Measurements from ENCODE around the gene ROBO1.

The ROBO1 gene

DNA sequence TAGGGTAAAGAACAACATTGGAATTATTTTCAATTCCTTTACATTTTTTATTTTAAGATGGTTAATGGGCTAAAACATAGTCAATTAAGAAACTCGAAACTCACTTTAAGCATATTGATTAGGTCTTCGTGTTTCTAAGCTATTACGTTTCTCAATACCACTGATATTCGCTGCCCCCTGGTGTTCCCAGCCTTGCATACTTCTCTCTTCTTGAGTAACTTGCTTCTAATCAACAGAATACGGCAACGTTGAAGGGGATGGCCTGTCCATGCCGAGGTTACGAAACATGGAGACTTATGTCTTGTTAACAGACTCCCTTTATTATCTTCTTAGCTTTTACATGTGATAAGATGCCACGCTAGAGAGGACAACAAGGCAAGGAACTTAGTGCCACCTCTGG, 43.6 kb downstream of the ROBO1 start:
- Histone ChIP-seq H3K79me2 (ENCODE audit: low read length) (no peaks in the 10 kb centered on the region), H3K9me3 (replicated peaks; ENCODE audit: insufficient read depth, low read length) (no peaks in the 10 kb centered on the region), H3K4me1 (ENCODE audit: low read length) (no peaks in the 10 kb centered on the region), H3F3A (ENCODE audit: insufficient read depth, low read length) (no peaks in the 10 kb centered on the region), H3K27me3 (replicated peaks; ENCODE audit: insufficient read depth, low read length) (no peaks in the 10 kb centered on the region), H3K4me3 (ENCODE audit: low read length) (no peak overlapping the region), H3K36me3 (replicated peaks; ENCODE audit: insufficient read depth, low read length) (no peaks in the 10 kb centered on the region), H2AFZ (ENCODE audit: low read length) (no peak overlapping the region), H3K27ac (ENCODE audit: low read length) (no peak overlapping the region), H3K9me2 (replicated peaks; ENCODE audit: insufficient read depth, low read length) (no peaks in the 10 kb centered on the region), H3K4me2 (ENCODE audit: low read depth, low read length) (no peak overlapping the region), H3K9ac (ENCODE audit: low read length) (no peak overlapping the region), H4K20me1 (ENCODE audit: insufficient read depth, low read length) (no peaks in the 10 kb centered on the region)
- TF ChIP-seq, protein P1, sequence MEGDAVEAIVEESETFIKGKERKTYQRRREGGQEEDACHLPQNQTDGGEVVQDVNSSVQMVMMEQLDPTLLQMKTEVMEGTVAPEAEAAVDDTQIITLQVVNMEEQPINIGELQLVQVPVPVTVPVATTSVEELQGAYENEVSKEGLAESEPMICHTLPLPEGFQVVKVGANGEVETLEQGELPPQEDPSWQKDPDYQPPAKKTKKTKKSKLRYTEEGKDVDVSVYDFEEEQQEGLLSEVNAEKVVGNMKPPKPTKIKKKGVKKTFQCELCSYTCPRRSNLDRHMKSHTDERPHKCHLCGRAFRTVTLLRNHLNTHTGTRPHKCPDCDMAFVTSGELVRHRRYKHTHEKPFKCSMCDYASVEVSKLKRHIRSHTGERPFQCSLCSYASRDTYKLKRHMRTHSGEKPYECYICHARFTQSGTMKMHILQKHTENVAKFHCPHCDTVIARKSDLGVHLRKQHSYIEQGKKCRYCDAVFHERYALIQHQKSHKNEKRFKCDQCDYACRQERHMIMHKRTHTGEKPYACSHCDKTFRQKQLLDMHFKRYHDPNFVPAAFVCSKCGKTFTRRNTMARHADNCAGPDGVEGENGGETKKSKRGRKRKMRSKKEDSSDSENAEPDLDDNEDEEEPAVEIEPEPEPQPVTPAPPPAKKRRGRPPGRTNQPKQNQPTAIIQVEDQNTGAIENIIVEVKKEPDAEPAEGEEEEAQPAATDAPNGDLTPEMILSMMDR (IDR thresholded peaks at IDR 0.05; ENCODE audit: low read length): no peak
- TF ChIP-seq EZH2 (optimal IDR thresholded peaks at IDR 0.05; ENCODE audit: low read depth, low read length): no peak
- no peak for TF ChIP-seq EZH2phosphoT487 (IDR thresholded peaks at IDR 0.05; ENCODE audit: low read length)
- DNase-seq: no peak

DNA sequence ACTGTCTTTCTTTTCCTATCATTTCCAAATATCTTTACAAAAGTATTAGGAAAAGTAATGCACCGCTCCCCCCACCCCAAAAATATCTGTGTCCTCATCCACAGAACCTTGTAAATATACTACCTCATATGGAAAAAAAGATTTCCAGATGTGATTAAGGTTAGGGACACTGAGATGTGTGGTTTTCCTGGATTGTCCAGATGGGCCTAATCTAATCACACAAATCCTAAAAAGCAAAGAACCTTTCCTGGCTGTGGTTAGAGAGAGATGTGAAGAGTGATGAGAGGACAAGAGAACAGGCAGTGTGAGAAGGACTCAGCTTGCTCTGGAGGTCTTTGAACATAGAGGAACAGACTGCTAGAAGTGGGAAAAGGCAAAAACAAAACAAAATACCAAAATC, 77.7 kb downstream of the ROBO1 start:
- no peak overlapping the region for H3K4me2 ChIP-seq (ENCODE audit: low read depth, low read length)
- TF ChIP-seq EZH2 (optimal IDR thresholded peaks at IDR 0.05; ENCODE audit: low read depth, low read length) (no peak), EZH2phosphoT487 (IDR thresholded peaks at IDR 0.05; ENCODE audit: low read length) (no peak)
- TF ChIP-seq, protein P1 (IDR thresholded peaks at IDR 0.05; ENCODE audit: low read length): no peak
- no peak overlapping the region for H3K4me3 ChIP-seq (ENCODE audit: low read length)
- H3K27me3 ChIP-seq (replicated peaks; ENCODE audit: insufficient read depth, low read length): no peaks in the 10 kb centered on the region
- no peaks in the 10 kb centered on the region for H3K79me2 ChIP-seq (ENCODE audit: low read length)
- no peak overlapping the region for H2AFZ ChIP-seq (ENCODE audit: low read length)
- H3K9me3 ChIP-seq (replicated peaks; ENCODE audit: insufficient read depth, low read length): no peaks in the 10 kb centered on the region
- no peaks in the 10 kb centered on the region for H3K4me1 ChIP-seq (ENCODE audit: low read length)
- H3K36me3 ChIP-seq (replicated peaks; ENCODE audit: insufficient read depth, low read length): no peaks in the 10 kb centered on the region
- no peaks in the 10 kb centered on the region for H3F3A ChIP-seq (ENCODE audit: insufficient read depth, low read length)
- no peak overlapping the region for H3K9ac ChIP-seq (ENCODE audit: low read length)
- no peaks in the 10 kb centered on the region for H3K9me2 ChIP-seq (replicated peaks; ENCODE audit: insufficient read depth, low read length)
- no peaks in the 10 kb centered on the region for H4K20me1 ChIP-seq (ENCODE audit: insufficient read depth, low read length)
- H3K27ac ChIP-seq (ENCODE audit: low read length): no peak overlapping the region
- no peak for DNase-seq

DNA sequence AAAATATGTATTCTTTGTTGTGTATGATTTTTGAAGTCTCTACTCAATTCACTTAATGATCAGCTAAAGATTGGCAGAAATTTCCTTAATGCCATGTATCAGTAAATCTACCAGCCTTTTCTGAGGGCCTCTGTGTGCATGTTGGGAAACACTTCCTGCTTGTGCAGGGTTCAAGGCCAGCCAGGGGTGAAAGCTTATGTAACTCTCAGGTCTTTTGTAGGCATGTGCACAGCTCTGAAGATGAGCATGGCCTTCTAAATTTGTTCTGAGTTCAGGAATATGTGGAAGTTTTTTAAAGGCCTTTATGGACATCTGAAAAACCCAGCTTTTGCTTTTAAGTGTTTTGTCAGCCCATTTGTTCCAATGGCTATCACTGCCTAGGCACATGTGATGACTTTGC, 82.7 kb downstream of the ROBO1 start:
- Histone ChIP-seq H2AFZ (ENCODE audit: low read length) (no peak overlapping the region), H3K27me3 (replicated peaks; ENCODE audit: insufficient read depth, low read length) (no peaks in the 10 kb centered on the region), H3K4me1 (ENCODE audit: low read length) (no peaks in the 10 kb centered on the region), H3K4me2 (ENCODE audit: low read depth, low read length) (no peak overlapping the region), H3K36me3 (replicated peaks; ENCODE audit: insufficient read depth, low read length) (no peaks in the 10 kb centered on the region), H3K27ac (ENCODE audit: low read length) (no peak overlapping the region), H3K9ac (ENCODE audit: low read length) (no peak overlapping the region), H3K79me2 (ENCODE audit: low read length) (no peaks in the 10 kb centered on the region), H3K4me3 (ENCODE audit: low read length) (no peak overlapping the region), H3K9me2 (replicated peaks; ENCODE audit: insufficient read depth, low read length) (no peaks in the 10 kb centered on the region), H3K9me3 (replicated peaks; ENCODE audit: insufficient read depth, low read length) (no peaks in the 10 kb centered on the region), H3F3A (ENCODE audit: insufficient read depth, low read length) (no peaks in the 10 kb centered on the region), H4K20me1 (ENCODE audit: insufficient read depth, low read length) (no peaks in the 10 kb centered on the region)
- no peak for TF ChIP-seq EZH2phosphoT487 (IDR thresholded peaks at IDR 0.05; ENCODE audit: low read length)
- TF ChIP-seq EZH2 (optimal IDR thresholded peaks at IDR 0.05; ENCODE audit: low read depth, low read length): no peak
- TF ChIP-seq, protein P1 (IDR thresholded peaks at IDR 0.05; ENCODE audit: low read length): no peak
- no peak for DNase-seq

All from MM.1S (cell line).